DND-41 (cell line): Measurements from ENCODE around the gene TMEM254.

Experiments
- CTCF ChIP-seq: IDR thresholded peaks from 2 replicates; pipeline ENCODE4 v1.5.1; 2012; ENCODE audit warnings: borderline replicate concordance, low read length, moderate library complexity, mild to moderate bottlenecking; ENCODE audit not compliant: poor library complexity, severe bottlenecking; ENCODE audit errors: extremely low read depth
- EZH2 ChIP-seq: IDR thresholded peaks from 3 replicates; pipeline ENCODE4 v1.6.1; 2012; ENCODE audit warnings: borderline replicate concordance, low read depth, mild to moderate bottlenecking, moderate library complexity, low read length, inconsistent platforms; ENCODE audit not compliant: severe bottlenecking

- no peak for TF ChIP-seq CTCF
- no peak for TF ChIP-seq EZH2
Observed at GRCh38 chr10:80064120-80064886, 14.2 kb upstream of the TMEM254 start.
